ENCODE data around the gene MINK1. TPM values are rescaled to one million over a fixed set of nuclear protein-coding genes. Genes with fewer than 3 reads are reported as not detected.

The MINK1 gene
- total and polyA plus RNA-seq, 2 of the 13 experiments (the other 11 are each of a cell fraction or from before 2014, with no cell fraction given): 17.2 to 63.9 TPM

DNA sequence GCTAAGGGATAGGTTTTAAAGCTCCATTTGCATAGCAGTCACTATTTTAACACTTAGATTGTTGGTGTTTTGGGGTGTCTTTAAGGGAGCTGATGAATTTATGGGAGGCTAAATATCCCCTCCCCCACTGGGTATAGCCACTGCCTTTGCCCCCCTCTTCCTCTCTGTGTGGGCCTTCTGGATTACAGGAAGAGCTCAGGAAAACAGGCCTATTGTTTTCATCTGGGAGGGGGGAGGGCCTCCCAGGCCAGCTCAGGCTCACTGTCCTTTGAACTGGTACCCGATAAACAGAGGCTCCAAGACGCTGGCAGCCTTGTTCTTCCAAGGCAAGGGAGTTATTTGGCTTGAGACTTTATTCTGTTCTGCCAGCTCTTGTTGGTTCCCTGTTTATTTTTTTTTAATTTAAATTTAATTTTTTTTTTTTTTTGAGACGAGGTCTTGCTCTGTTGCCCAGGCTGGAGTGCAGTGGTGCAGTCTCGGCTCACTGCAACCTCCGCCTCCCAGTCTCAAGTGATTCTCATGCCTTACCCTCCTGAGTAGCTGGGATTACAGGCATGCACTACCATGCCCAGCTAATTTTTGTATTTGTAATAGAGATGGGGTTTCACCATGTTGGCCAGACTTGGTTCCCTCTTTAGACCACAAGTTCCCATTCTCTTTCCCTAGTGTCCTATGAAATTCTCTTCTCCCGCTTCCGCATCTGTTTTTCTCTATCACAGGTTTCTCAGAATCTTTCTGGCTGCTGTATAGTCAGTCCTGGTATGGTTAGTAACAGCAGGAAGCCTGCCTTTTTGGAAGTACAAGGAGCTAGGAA, 25.1 kb downstream of the MINK1 start (continued):
- TF ChIP-seq, protein P1, sequence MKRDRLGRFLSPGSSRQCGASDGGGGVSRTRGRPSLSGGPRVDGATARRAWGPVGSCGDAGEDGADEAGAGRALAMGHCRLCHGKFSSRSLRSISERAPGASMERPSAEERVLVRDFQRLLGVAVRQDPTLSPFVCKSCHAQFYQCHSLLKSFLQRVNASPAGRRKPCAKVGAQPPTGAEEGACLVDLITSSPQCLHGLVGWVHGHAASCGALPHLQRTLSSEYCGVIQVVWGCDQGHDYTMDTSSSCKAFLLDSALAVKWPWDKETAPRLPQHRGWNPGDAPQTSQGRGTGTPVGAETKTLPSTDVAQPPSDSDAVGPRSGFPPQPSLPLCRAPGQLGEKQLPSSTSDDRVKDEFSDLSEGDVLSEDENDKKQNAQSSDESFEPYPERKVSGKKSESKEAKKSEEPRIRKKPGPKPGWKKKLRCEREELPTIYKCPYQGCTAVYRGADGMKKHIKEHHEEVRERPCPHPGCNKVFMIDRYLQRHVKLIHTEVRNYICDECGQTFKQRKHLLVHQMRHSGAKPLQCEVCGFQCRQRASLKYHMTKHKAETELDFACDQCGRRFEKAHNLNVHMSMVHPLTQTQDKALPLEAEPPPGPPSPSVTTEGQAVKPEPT (CRISPR knock-in tag; IDR thresholded peaks at IDR 0.05; ENCODE audit: low read depth): no peak
- TF ChIP-seq KDM6A (CRISPR knock-in tag; IDR thresholded peaks at IDR 0.05; ENCODE audit: low read depth) (peak; percentile 55), KAT8 (CRISPR knock-in tag; IDR thresholded peaks at IDR 0.05) (no peak), ZNF572 (CRISPR knock-in tag; IDR thresholded peaks at IDR 0.05) (no peak), ZNF383 (CRISPR knock-in tag; IDR thresholded peaks at IDR 0.05; ENCODE audit: borderline replicate concordance) (no peak), MBNL3 (CRISPR knock-in tag; conservative IDR thresholded peaks at IDR 0.05) (no peak), ZNF619 (CRISPR knock-in tag; IDR thresholded peaks at IDR 0.05) (no peak), HNRNPK (IDR thresholded peaks at IDR 0.05; ENCODE audit: low read depth, low read length, poor library complexity, severe bottlenecking) (no peak), CC2D1A (CRISPR knock-in tag; IDR thresholded peaks at IDR 0.05) (no peak), CENPT (CRISPR knock-in tag; IDR thresholded peaks at IDR 0.05; ENCODE audit: low read depth) (no peak), ZNF782 (CRISPR knock-in tag; IDR thresholded peaks at IDR 0.05; ENCODE audit: borderline replicate concordance) (no peak), SUZ12 (IDR thresholded peaks at IDR 0.05; ENCODE audit: low read depth, low read length) (no peak)
- TF ChIP-seq, protein P2, sequence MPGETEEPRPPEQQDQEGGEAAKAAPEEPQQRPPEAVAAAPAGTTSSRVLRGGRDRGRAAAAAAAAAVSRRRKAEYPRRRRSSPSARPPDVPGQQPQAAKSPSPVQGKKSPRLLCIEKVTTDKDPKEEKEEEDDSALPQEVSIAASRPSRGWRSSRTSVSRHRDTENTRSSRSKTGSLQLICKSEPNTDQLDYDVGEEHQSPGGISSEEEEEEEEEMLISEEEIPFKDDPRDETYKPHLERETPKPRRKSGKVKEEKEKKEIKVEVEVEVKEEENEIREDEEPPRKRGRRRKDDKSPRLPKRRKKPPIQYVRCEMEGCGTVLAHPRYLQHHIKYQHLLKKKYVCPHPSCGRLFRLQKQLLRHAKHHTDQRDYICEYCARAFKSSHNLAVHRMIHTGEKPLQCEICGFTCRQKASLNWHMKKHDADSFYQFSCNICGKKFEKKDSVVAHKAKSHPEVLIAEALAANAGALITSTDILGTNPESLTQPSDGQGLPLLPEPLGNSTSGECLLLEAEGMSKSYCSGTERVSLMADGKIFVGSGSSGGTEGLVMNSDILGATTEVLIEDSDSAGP (CRISPR knock-in tag; IDR thresholded peaks at IDR 0.05; ENCODE audit: borderline replicate concordance): no peak
- TF ChIP-seq, protein P3, sequence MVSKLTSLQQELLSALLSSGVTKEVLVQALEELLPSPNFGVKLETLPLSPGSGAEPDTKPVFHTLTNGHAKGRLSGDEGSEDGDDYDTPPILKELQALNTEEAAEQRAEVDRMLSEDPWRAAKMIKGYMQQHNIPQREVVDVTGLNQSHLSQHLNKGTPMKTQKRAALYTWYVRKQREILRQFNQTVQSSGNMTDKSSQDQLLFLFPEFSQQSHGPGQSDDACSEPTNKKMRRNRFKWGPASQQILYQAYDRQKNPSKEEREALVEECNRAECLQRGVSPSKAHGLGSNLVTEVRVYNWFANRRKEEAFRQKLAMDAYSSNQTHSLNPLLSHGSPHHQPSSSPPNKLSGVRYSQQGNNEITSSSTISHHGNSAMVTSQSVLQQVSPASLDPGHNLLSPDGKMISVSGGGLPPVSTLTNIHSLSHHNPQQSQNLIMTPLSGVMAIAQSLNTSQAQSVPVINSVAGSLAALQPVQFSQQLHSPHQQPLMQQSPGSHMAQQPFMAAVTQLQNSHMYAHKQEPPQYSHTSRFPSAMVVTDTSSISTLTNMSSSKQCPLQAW (CRISPR knock-in tag; IDR thresholded peaks at IDR 0.05): peak; percentile 73
- TF ChIP-seq, protein P4, sequence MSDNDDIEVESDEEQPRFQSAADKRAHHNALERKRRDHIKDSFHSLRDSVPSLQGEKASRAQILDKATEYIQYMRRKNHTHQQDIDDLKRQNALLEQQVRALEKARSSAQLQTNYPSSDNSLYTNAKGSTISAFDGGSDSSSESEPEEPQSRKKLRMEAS (IDR thresholded peaks at IDR 0.05): 0 out of 2 replicates have a peak, but pooled peaks have one; percentile 20
- TF ChIP-seq, protein P5, sequence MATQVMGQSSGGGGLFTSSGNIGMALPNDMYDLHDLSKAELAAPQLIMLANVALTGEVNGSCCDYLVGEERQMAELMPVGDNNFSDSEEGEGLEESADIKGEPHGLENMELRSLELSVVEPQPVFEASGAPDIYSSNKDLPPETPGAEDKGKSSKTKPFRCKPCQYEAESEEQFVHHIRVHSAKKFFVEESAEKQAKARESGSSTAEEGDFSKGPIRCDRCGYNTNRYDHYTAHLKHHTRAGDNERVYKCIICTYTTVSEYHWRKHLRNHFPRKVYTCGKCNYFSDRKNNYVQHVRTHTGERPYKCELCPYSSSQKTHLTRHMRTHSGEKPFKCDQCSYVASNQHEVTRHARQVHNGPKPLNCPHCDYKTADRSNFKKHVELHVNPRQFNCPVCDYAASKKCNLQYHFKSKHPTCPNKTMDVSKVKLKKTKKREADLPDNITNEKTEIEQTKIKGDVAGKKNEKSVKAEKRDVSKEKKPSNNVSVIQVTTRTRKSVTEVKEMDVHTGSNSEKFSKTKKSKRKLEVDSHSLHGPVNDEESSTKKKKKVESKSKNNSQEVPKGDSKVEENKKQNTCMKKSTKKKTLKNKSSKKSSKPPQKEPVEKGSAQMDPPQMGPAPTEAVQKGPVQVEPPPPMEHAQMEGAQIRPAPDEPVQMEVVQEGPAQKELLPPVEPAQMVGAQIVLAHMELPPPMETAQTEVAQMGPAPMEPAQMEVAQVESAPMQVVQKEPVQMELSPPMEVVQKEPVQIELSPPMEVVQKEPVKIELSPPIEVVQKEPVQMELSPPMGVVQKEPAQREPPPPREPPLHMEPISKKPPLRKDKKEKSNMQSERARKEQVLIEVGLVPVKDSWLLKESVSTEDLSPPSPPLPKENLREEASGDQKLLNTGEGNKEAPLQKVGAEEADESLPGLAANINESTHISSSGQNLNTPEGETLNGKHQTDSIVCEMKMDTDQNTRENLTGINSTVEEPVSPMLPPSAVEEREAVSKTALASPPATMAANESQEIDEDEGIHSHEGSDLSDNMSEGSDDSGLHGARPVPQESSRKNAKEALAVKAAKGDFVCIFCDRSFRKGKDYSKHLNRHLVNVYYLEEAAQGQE (IDR thresholded peaks at IDR 0.05; ENCODE audit: borderline replicate concordance in 1 of 2, low read depth in 1 of 2, low read length in 2 of 2): no peak
- TF ChIP-seq, protein P6, sequence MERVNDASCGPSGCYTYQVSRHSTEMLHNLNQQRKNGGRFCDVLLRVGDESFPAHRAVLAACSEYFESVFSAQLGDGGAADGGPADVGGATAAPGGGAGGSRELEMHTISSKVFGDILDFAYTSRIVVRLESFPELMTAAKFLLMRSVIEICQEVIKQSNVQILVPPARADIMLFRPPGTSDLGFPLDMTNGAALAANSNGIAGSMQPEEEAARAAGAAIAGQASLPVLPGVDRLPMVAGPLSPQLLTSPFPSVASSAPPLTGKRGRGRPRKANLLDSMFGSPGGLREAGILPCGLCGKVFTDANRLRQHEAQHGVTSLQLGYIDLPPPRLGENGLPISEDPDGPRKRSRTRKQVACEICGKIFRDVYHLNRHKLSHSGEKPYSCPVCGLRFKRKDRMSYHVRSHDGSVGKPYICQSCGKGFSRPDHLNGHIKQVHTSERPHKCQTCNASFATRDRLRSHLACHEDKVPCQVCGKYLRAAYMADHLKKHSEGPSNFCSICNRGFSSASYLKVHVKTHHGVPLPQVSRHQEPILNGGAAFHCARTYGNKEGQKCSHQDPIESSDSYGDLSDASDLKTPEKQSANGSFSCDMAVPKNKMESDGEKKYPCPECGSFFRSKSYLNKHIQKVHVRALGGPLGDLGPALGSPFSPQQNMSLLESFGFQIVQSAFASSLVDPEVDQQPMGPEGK (CRISPR knock-in tag; IDR thresholded peaks at IDR 0.05): peak; percentile 91
